NT2/D1 (cell line): Measurements from ENCODE around the gene CFAP107.

Experiments
- SUZ12 ChIP-seq: IDR thresholded peaks from 2 replicates; pipeline ENCODE4 v1.6.1; 2011; ENCODE audit not compliant: insufficient read length, insufficient read depth; ENCODE audit errors: extremely low read depth
- YY1 ChIP-seq: IDR thresholded peaks from 2 replicates; pipeline ENCODE4 v1.6.1; 2011; ENCODE audit not compliant: insufficient read length, insufficient read depth
- ZNF274 ChIP-seq: IDR thresholded peaks from 2 replicates; pipeline ENCODE4 v1.6.1; 2011; ENCODE audit warnings: mild to moderate bottlenecking, low read depth, low read length

GRCh38 chr1:12709091-12709491 is 36.9 kb upstream of the CFAP107 start:
- no peak for TF ChIP-seq YY1
- no peak for TF ChIP-seq ZNF274
- no peak for TF ChIP-seq SUZ12
